ENCODE measurements around the gene ATP6V1E1.

Gene ATP6V1E1

DNA sequence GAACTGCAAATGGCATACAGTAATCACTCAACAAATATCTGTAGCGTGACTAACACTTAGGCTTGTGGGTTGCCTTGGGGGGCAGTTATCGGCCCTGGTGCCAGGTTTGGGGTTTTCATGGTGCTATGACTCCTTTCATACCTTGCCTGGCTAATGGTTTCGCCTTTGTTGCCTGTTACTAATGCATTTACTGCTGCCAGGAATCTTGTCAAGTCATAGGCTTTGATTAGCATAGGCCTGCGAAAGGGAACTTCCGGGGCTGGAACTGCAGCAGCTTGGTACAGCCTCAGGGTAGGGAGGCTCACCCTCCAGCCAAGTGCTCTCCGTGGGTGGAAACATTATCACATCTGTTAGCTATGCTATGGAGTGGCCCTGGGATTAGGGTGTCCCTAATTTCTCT is 52.1 kb downstream of the ATP6V1E1 start:
- Histone ChIP-seq H3K9me2 (replicated peaks; ENCODE audit: insufficient read depth, low read length) (no peaks in the 10 kb centered on the region), H3K79me2 (ENCODE audit: insufficient read depth, low read length) (no peaks in the 10 kb centered on the region), H3K27me3 (ENCODE audit: low read length) (no peaks in the 10 kb centered on the region), H3K27ac (ENCODE audit: low read depth, low read length) (no peak overlapping the region), H3K9ac (ENCODE audit: low read length) (no peak overlapping the region), H3K9me3 (ENCODE audit: insufficient read depth, low read length) (no peaks in the 10 kb centered on the region), H2AFZ (ENCODE audit: low read depth, low read length, severe bottlenecking) (no peak overlapping the region), H3K4me3 (ENCODE audit: insufficient read depth, low read length, poor library complexity, severe bottlenecking) (no peak overlapping the region), H3F3A (ENCODE audit: insufficient read depth) (no peaks in the 10 kb centered on the region), H3K4me2 (ENCODE audit: low read depth, low read length, poor library complexity, severe bottlenecking) (no peak overlapping the region), H4K20me1 (ENCODE audit: low read depth, low read length) (no peaks in the 10 kb centered on the region), H3K36me3 (ENCODE audit: low read length) (no peaks in the 10 kb centered on the region)
- TF ChIP-seq, protein P1, sequence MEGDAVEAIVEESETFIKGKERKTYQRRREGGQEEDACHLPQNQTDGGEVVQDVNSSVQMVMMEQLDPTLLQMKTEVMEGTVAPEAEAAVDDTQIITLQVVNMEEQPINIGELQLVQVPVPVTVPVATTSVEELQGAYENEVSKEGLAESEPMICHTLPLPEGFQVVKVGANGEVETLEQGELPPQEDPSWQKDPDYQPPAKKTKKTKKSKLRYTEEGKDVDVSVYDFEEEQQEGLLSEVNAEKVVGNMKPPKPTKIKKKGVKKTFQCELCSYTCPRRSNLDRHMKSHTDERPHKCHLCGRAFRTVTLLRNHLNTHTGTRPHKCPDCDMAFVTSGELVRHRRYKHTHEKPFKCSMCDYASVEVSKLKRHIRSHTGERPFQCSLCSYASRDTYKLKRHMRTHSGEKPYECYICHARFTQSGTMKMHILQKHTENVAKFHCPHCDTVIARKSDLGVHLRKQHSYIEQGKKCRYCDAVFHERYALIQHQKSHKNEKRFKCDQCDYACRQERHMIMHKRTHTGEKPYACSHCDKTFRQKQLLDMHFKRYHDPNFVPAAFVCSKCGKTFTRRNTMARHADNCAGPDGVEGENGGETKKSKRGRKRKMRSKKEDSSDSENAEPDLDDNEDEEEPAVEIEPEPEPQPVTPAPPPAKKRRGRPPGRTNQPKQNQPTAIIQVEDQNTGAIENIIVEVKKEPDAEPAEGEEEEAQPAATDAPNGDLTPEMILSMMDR (IDR thresholded peaks at IDR 0.05; ENCODE audit: insufficient read depth, low read length, poor library complexity, severe bottlenecking), result no peak
- no peak for TF ChIP-seq EZH2phosphoT487 (conservative IDR thresholded peaks at IDR 0.05; ENCODE audit: low read length)

DNA sequence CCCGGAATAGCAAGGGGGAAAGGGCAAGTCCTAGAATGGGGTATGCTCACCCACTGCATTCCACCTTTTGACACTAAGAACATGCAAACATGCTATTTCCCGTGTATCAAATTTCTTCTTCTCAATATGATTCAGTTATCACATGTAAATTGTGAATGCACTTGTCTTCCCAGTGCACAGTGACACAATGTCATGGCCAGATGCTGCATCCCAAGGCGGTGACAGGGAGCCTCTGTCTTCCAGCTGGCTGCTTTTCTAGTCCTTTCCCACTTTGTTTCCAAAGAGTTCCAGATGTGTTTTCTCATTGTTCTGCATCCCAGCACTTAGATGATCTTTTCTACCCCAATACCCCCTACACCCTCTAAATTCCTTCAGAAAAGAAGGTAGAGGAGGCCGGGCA is 52.9 kb downstream of the ATP6V1E1 start:
- TF ChIP-seq, protein P1 (IDR thresholded peaks at IDR 0.05; ENCODE audit: insufficient read depth, low read length, poor library complexity, severe bottlenecking), result no peak
- TF ChIP-seq EZH2phosphoT487 (conservative IDR thresholded peaks at IDR 0.05; ENCODE audit: low read length), result no peak
- H3K36me3 ChIP-seq (ENCODE audit: low read length), result no peaks in the 10 kb centered on the region
- H3K9me3 ChIP-seq (ENCODE audit: insufficient read depth, low read length), result no peaks in the 10 kb centered on the region
- H3K79me2 ChIP-seq (ENCODE audit: insufficient read depth, low read length), result no peaks in the 10 kb centered on the region
- H3K27me3 ChIP-seq (ENCODE audit: low read length), result no peaks in the 10 kb centered on the region
- no peak overlapping the region for H3K4me3 ChIP-seq (ENCODE audit: insufficient read depth, low read length, poor library complexity, severe bottlenecking)
- H3K27ac ChIP-seq (ENCODE audit: low read depth, low read length), result no peak overlapping the region
- no peaks in the 10 kb centered on the region for H3F3A ChIP-seq (ENCODE audit: insufficient read depth)
- no peaks in the 10 kb centered on the region for H4K20me1 ChIP-seq (ENCODE audit: low read depth, low read length)
- no peaks in the 10 kb centered on the region for H3K9me2 ChIP-seq (replicated peaks; ENCODE audit: insufficient read depth, low read length)
- no peak overlapping the region for H3K4me2 ChIP-seq (ENCODE audit: low read depth, low read length, poor library complexity, severe bottlenecking)
- H2AFZ ChIP-seq (ENCODE audit: low read depth, low read length, severe bottlenecking), result no peak overlapping the region
- no peak overlapping the region for H3K9ac ChIP-seq (ENCODE audit: low read length)

DNA sequence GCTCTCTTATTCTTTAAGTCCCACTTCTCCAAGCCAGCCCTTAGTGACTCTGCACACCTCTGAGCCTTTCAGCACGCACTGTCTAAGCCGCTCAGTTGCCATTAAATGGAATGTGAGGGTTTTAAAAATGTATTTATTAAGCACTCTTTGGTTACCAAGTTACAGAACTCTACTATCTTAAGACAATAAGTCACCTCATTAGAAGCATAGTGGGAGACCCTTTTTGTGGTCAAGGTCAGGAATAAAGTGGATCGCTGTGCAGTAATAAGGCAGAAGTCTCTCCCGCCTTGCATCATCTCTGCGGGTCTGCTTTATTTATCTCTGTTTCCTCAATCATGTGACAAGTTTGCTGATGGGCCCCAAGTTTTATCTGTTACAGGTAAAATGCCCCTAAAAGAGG is 53.4 kb downstream of the ATP6V1E1 start:
- no peak overlapping the region for H3K4me3 ChIP-seq (ENCODE audit: insufficient read depth, low read length, poor library complexity, severe bottlenecking)
- H3K27me3 ChIP-seq (ENCODE audit: low read length), result no peaks in the 10 kb centered on the region
- H3K9me3 ChIP-seq (ENCODE audit: insufficient read depth, low read length), result no peaks in the 10 kb centered on the region
- no peak overlapping the region for H3K4me2 ChIP-seq (ENCODE audit: low read depth, low read length, poor library complexity, severe bottlenecking)
- no peaks in the 10 kb centered on the region for H4K20me1 ChIP-seq (ENCODE audit: low read depth, low read length)
- no peak overlapping the region for H3K9ac ChIP-seq (ENCODE audit: low read length)
- no peaks in the 10 kb centered on the region for H3K79me2 ChIP-seq (ENCODE audit: insufficient read depth, low read length)
- TF ChIP-seq, protein P1 (IDR thresholded peaks at IDR 0.05; ENCODE audit: insufficient read depth, low read length, poor library complexity, severe bottlenecking), result no peak
- no peak for TF ChIP-seq EZH2phosphoT487 (conservative IDR thresholded peaks at IDR 0.05; ENCODE audit: low read length)
- no peaks in the 10 kb centered on the region for H3K36me3 ChIP-seq (ENCODE audit: low read length)
- H3K27ac ChIP-seq (ENCODE audit: low read depth, low read length), result no peak overlapping the region
- H3K9me2 ChIP-seq (replicated peaks; ENCODE audit: insufficient read depth, low read length), result no peaks in the 10 kb centered on the region
- H3F3A ChIP-seq (ENCODE audit: insufficient read depth), result no peaks in the 10 kb centered on the region
- no peak overlapping the region for H2AFZ ChIP-seq (ENCODE audit: low read depth, low read length, severe bottlenecking)

All from SU-DHL-6 (cell line).